Gastroesophageal sphincter (tissue), 4 donors: ENCODE data around the gene CALY. TPM values are rescaled to one million over a fixed set of nuclear protein-coding genes. Genes with fewer than 3 reads are reported as not detected.

Source experiments
- ATAC-seq: fragments of 150-250 bp; one replicate; pipeline ENCODE4 v1.9.1; 2016; ENCODE audit warnings: mild to moderate bottlenecking, moderate library complexity
- H3K27ac ChIP-seq, 4 donors: fragments of 200-600 bp; sonication (generic) in 3 of 4; 1 replicate in 3 of 4; 2 replicates in 1 of 4; pipeline ENCODE4 v1.5.1; 2016 to 2019
- H3K27me3 ChIP-seq: fragments of 200-600 bp; sonication (generic); one replicate; pipeline ENCODE4 v1.5.1; 2019
- H3K36me3 ChIP-seq, 2 donors: fragments of 200-600 bp; sonication (generic); one replicate each; pipeline ENCODE4 v1.5.1; 2019; ENCODE audit warnings: control low read depth in 1 of 2
- H3K4me1 ChIP-seq, 3 donors: fragments of 200-600 bp; sonication (generic); 1 replicate in 2 of 3; 2 replicates in 1 of 3; pipeline ENCODE4 v1.5.1; 2016 to 2019; ENCODE audit warnings: control low read depth in 2 of 3
- H3K4me3 ChIP-seq, 2 donors: fragments of 200-600 bp; sonication (generic); one replicate each; pipeline ENCODE4 v1.5.1; 2019; ENCODE audit warnings: mild to moderate bottlenecking in 1 of 2, moderate library complexity in 1 of 2
- H3K9me3 ChIP-seq, 3 donors: fragments of 200-600 bp; sonication (generic); one replicate each; pipeline ENCODE4 v1.5.1; 2017 to 2019; ENCODE audit warnings: control low read depth in 2 of 3
- EP300 ChIP-seq: sonication (generic); formaldehyde crosslinking; IDR thresholded peaks from one replicate; pipeline ENCODE4 v1.6.1; 2017; ENCODE audit warnings: antibody characterized with exemption, mild to moderate bottlenecking
- POLR2A ChIP-seq, 2 donors: fragments of 450-650 bp; IDR thresholded peaks; one replicate each; pipeline ENCODE4 v1.6.1; 2017; ENCODE audit warnings: antibody characterized with exemption in 2 of 2, mild to moderate bottlenecking in 2 of 2, moderate library complexity in 1 of 2
- POLR2AphosphoS5 ChIP-seq: sonication (generic); formaldehyde crosslinking; IDR thresholded peaks from one replicate; pipeline ENCODE4 v1.6.1; 2017; ENCODE audit warnings: antibody characterized with exemption
- WGBS, 2 donors: methylation state at CpG; one replicate each; pipeline ENCODE4 v1.1.5; 2018; ENCODE audit warnings: low coverage in 1 of 2; 5-methylcytosine and 5-hydroxymethylcytosine counted together
- total RNA-seq, 4 donors: library from RNA; depleted of rRNA; stranded (reverse); fragments of >200 nt; gene quantifications; one replicate each; pipeline ENCODE4 v1.1.0, GENCODE V29; 2016
- TF ChIP-seq, protein P1 (sequence below), 4 experiments: fragments of 200-600 bp in 2 of 4; fragments of 450-650 bp in 2 of 4; sonication (generic) in 1 of 4; IDR thresholded peaks; one replicate each; pipeline ENCODE4 v1.5.1; 2017 to 2019; ENCODE audit warnings: antibody characterized with exemption in 4 of 4, mild to moderate bottlenecking in 2 of 4, moderate library complexity in 2 of 4

CALY gene
- total RNA-seq, 4 donors from 2014 or later = 0.47 to 1.5 (median 1.5) TPM; not detected in 1

GRCh38 chr10:133287832-133288500 is 48.7 kb downstream of the CALY start:
- no peak overlapping the region for H3K27ac ChIP-seq
- TF ChIP-seq, protein P1, sequence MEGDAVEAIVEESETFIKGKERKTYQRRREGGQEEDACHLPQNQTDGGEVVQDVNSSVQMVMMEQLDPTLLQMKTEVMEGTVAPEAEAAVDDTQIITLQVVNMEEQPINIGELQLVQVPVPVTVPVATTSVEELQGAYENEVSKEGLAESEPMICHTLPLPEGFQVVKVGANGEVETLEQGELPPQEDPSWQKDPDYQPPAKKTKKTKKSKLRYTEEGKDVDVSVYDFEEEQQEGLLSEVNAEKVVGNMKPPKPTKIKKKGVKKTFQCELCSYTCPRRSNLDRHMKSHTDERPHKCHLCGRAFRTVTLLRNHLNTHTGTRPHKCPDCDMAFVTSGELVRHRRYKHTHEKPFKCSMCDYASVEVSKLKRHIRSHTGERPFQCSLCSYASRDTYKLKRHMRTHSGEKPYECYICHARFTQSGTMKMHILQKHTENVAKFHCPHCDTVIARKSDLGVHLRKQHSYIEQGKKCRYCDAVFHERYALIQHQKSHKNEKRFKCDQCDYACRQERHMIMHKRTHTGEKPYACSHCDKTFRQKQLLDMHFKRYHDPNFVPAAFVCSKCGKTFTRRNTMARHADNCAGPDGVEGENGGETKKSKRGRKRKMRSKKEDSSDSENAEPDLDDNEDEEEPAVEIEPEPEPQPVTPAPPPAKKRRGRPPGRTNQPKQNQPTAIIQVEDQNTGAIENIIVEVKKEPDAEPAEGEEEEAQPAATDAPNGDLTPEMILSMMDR (IDR thresholded peaks at IDR 0.05) = no peak
- TF ChIP-seq EP300 (no peak), POLR2A (IDR thresholded peaks at IDR 0.05) (no peak), POLR2AphosphoS5 (no peak)
- ATAC-seq = no peak
- no peaks in the 10 kb centered on the region for H3K9me3 ChIP-seq
- no CpG with 5 or more reads among the region's 46 CpGs for WGBS, 2 donors
- no peaks in the 10 kb centered on the region for H3K27me3 ChIP-seq
- H3K4me1 ChIP-seq = no peaks in the 10 kb centered on the region
- H3K36me3 ChIP-seq = peaks cover 0 to 89% of the 10 kb centered on the region in 2 donors
- no peak overlapping the region for H3K4me3 ChIP-seq

GRCh38 chr10:133286366-133286765 is 50.3 kb downstream of the CALY start:
- Histone ChIP-seq H3K4me3 (no peak overlapping the region), H3K27ac (no peak overlapping the region), H3K4me1 (no peaks in the 10 kb centered on the region), H3K36me3 (peaks cover 0 to 98% of the 10 kb centered on the region in 2 donors), H3K9me3 (no peaks in the 10 kb centered on the region), H3K27me3 (no peaks in the 10 kb centered on the region)
- ATAC-seq = no peak
- 65% methylated on average over 8 of the region's 18 CpGs; no CpG with 5 or more reads in 1 of the 2 donors for WGBS, 2 donors
- TF ChIP-seq EP300 = no peak
- TF ChIP-seq POLR2AphosphoS5 = no peak
- TF ChIP-seq POLR2A (IDR thresholded peaks at IDR 0.05) = no peak
- TF ChIP-seq, protein P1 (IDR thresholded peaks at IDR 0.05) = no peak

DNA sequence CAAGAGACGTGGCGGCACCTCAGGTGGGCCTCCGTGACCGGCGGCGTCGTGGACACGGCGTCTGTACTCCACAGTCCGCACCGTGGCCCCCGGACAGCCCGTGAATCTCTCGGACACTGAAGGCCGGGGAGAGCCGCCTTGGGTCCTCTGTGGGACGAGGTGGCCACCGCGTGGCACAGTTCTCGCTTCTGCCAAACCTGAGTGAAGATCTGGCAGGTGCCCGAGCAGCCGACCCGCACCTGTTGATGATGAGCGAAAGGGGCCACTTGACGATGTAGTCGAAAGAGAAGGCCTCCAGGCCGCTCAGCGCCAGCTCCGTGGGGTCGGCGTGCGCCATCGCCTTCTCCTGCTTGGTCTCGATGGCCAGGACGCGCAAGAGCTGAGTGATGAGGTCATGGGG is 51.5 kb downstream of the CALY start:
- no peaks in the 10 kb centered on the region for H3K9me3 ChIP-seq
- no peak for ATAC-seq
- TF ChIP-seq, protein P1 (IDR thresholded peaks at IDR 0.05) = no peak
- TF ChIP-seq EP300 = no peak
- TF ChIP-seq POLR2A (IDR thresholded peaks at IDR 0.05) = no peak
- no peak for TF ChIP-seq POLR2AphosphoS5
- H3K27me3 ChIP-seq = no peaks in the 10 kb centered on the region
- H3K27ac ChIP-seq = no peak overlapping the region
- no peak overlapping the region for H3K4me3 ChIP-seq
- H3K4me1 ChIP-seq = no peaks in the 10 kb centered on the region
- peaks cover 0 to 100% of the 10 kb centered on the region in 2 donors for H3K36me3 ChIP-seq
- 96 to 100% methylated on average over 3 to 7 of the region's 36 CpGs for WGBS, 2 donors

DNA sequence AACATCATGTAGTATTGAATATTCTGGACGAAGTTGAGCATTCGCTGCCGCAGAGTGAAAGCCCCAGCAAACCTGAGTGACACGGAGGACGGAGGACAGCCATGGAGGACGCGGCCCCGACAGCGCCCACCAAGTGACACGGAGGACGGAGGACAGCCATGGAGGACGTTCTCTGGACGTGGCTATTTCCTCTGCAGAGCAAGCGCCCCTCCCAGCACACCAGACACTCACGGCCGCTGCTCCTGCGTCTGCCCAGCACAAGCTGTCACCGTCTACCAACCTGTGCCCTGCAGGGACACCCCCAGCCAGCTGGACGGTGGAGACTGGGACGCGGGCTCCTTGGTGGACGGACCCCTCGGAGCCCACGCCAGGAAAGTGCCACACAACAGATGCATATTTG is 52.8 kb downstream of the CALY start:
- Histone ChIP-seq H3K27me3 (no peaks in the 10 kb centered on the region), H3K9me3 (no peaks in the 10 kb centered on the region), H3K36me3 (peaks cover 0 to 100% of the 10 kb centered on the region in 2 donors), H3K4me1 (no peaks in the 10 kb centered on the region), H3K27ac (no peak overlapping the region), H3K4me3 (no peak overlapping the region)
- no peak for TF ChIP-seq POLR2A (IDR thresholded peaks at IDR 0.05)
- WGBS, 2 donors = 90 to 98% methylated on average over 6 to 11 of the region's 24 CpGs
- no peak for ATAC-seq

- Histone ChIP-seq H3K9me3 (no peaks in the 10 kb centered on the region), H3K4me3 (no peak overlapping the region), H3K4me1 (peaks cover 0 to under 1% (median 0%) of the 10 kb centered on the region in 3 donors), H3K27me3 (no peaks in the 10 kb centered on the region), H3K36me3 (peaks cover 0 to 100% of the 10 kb centered on the region in 2 donors), H3K27ac (no peak overlapping the region)
- TF ChIP-seq, protein P1 (IDR thresholded peaks at IDR 0.05) = no peak
- TF ChIP-seq EP300 = no peak
- 85% methylated on average over 4 of the region's 24 CpGs; no CpG with 5 or more reads in 1 of the 2 donors for WGBS, 2 donors
- ATAC-seq = no peak
Measured at GRCh38 chr10:133282846-133283390, 53.8 kb downstream of the CALY start.
